Epithelial cell of esophagus (primary cell): ENCODE measurements around the gene ZNF835.

Experiments
- DNase-seq: peaks from one replicate; pipeline ENCODE4 v3.0.0; 2010; ENCODE audit warnings: low read depth
- H3K4me3 ChIP-seq: 2 replicates; pipeline ENCODE4 v1.5.1; 2011; ENCODE audit warnings: mild to moderate bottlenecking, low read length, control low read depth
- CTCF ChIP-seq: IDR thresholded peaks from 2 replicates; pipeline ENCODE4 v1.5.1; 2011; ENCODE audit warnings: low read depth, mild to moderate bottlenecking, low read length, control low read depth, inconsistent platforms; ENCODE audit not compliant: insufficient read depth; ENCODE audit errors: missing control alignments

Gene ZNF835

DNA sequence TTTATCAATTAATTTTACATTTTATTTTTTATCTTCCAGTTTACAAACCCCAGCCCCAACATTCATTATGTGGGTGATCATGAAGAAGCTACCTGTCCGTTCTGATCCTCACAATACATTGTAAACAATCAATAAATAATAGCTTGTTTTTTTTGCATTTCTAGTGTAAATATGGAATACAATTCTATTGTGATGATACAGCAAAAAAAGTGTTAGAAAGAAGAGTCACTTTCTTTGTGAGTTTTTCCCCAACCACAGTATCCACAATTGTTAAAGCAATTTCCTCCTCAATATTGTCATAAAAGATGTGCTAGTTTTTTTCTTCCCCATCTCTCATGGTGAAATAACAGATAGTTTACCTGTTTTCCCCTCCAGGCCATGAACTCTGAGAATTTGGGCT, 30.3 kb upstream of the ZNF835 start:
- no peak for DNase-seq
- no peak for TF ChIP-seq CTCF
- H3K4me3 ChIP-seq: no peak overlapping the region

DNA sequence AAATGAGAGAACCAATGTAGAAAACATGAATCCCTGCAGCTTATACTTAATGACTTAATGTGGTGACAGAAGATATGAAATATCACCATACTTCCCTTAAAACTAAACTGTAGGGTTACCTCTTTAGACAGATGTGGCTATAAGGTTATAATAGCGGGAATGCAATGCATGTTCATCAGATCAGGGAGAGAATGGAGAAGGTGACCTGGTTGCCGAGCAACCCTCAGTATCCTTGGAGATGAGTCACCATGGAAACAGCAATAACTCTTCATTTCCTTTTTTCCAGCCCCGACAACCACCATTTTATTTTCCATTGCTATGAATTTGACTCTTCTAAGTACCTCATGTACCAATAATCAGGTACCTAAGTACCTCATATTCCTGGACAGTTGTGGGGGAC, 28.0 kb upstream of the ZNF835 start:
- no peak for TF ChIP-seq CTCF
- H3K4me3 ChIP-seq: no peak overlapping the region
- DNase-seq: no peak

DNA sequence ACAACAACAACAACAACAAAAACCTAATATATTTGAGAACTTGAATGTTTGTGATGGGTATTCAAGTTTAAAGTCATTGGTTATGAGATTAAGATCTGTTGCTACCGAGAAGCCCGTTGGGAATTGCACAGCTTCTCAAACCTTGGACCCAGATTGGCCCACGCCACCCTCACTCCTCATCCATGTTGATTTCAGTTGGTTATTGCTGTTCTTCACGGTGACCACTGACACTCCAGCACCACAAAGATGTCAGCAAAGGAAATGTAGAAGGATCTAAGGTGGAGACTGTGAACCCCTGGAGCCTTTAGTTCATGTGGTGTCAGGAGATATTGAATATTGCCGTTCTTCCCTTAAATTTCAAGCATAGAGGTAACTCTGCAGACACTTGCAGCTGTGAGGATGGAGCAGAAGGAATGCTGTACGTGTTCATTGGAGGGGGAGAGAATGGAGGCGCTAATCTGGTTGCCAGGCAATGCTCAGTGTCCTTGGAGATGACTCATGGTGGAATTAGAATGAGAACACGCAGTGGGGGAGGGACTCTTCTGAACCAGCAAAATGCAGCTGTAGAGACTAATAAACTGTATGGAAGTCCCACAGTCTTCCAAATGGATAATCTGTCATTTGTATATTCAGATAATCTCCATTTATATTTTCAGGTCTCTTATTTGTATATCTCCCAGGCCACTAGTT, 20.8 kb upstream of the ZNF835 start:
- no peak for DNase-seq
- no peak overlapping the region for H3K4me3 ChIP-seq
- TF ChIP-seq CTCF: no peak

GRCh38 chr19:56690670-56691069, 19.1 kb upstream of the ZNF835 start:
- no peak overlapping the region for H3K4me3 ChIP-seq
- no peak for TF ChIP-seq CTCF
- no peak for DNase-seq

DNA sequence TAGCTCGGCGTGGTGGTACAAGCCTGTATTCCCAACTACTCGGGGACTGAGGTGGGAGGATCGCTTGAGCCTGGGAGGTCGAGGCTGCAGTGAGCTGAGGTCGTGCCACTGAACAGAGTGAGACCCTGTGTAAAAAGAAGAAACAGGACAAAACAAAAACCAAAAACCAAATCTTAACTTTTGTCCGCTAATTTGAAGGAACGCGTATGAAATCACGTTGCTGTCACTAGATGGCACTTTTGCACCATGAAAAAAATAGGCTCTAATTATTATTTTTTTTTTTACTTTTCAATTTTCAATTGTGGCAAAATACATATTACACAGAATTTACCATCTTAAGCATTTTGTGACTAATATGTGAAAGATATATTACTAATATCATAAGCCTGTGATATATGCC, 17.6 kb upstream of the ZNF835 start:
- TF ChIP-seq CTCF: no peak
- DNase-seq: no peak
- H3K4me3 ChIP-seq: no peak overlapping the region

DNA sequence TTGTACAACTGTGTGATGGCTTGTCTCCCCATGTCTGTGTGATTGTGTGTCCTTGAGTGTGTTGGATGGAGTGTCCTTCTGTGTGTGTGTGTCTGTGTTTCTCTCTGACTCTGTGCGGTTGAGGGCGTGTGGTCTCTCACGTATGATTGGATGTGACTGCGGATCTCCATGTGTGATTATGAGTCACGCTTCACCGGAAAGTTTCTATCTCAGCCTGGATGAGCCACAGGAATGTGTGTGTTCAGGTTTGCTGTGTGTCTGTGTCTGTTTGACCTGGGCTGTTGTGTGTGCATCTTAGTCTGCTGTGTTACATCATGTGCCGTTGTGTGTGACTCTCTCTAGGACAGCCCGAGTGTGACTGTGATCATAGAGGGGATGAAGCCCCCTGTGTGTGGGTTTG, 15.5 kb upstream of the ZNF835 start:
- no peak overlapping the region for H3K4me3 ChIP-seq
- DNase-seq: no peak
- TF ChIP-seq CTCF: no peak

GRCh38 chr19:56683116-56683515, 11.6 kb upstream of the ZNF835 start:
- no peak for DNase-seq
- no peak overlapping the region for H3K4me3 ChIP-seq
- TF ChIP-seq CTCF: no peak
